Endothelial cell of umbilical vein (primary cell): ENCODE data around the gene SNRPD2. TPM values are rescaled to one million over a fixed set of nuclear protein-coding genes. Genes with fewer than 3 reads are reported as not detected.

Experiments
- BruUV-seq: library from RNA; stranded (reverse); fragments of 400-500 nt; replicated peaks from 2 replicates; lab custom pipeline; 2021; lab: Mats Ljungman, UMichigan
- CTCF ChIA-PET: fragments of 300-600, 350-600 bp; sonication (Branson Sonifier 250); formaldehyde crosslinking; loops from one replicate; lab custom pipeline; 2021; ENCODE audit warnings: antibody characterized with exemption, inconsistent platforms; lab: Charles Lee
- POLR2A ChIA-PET: fragments of 300-600, 350-600 bp; sonication (Branson Sonifier 250); formaldehyde crosslinking; loops from one replicate; lab custom pipeline; 2021; ENCODE audit warnings: antibody characterized with exemption, inconsistent platforms; lab: Charles Lee
- DNase-seq: peaks from one replicate; pipeline ENCODE4 v3.0.0-alpha.2; 2011; ENCODE audit warnings: low read depth, low spot score
- FAIRE-seq: peaks from 2 replicates; lab custom pipeline; 2011; peaks lifted over from hg19 to GRCh38; lab: Jason Lieb, UNC
- H2AFZ ChIP-seq: 2 replicates; pipeline ENCODE4 v1.6.0; 2012; ENCODE audit warnings: low read depth, low read length, control low read depth, inconsistent platforms
- H3K27ac ChIP-seq: 2 replicates; pipeline ENCODE4 v1.5.1; 2011; ENCODE audit warnings: low read depth, mild to moderate bottlenecking, control low read depth, low read length, moderate library complexity; ENCODE audit not compliant: insufficient read depth
- H3K27me3 ChIP-seq, 2 experiments: 2 replicates each; pipeline versions ENCODE4 v1.6.0 to v1.6.1; 2011; ENCODE audit warnings: low read length in 2 of 2, mixed read lengths in 1 of 2; ENCODE audit not compliant: control insufficient read depth in 2 of 2, insufficient read depth in 2 of 2
- H3K36me3 ChIP-seq, 2 experiments: 2 replicates in 1 of 2; 3 replicates in 1 of 2; pipeline ENCODE4 v1.5.1; 2011; ENCODE audit warnings: low read length in 2 of 2, mild to moderate bottlenecking in 1 of 2, moderate library complexity in 1 of 2; ENCODE audit not compliant: control insufficient read depth in 2 of 2, insufficient read depth in 2 of 2; ENCODE audit errors: extremely low read depth in 1 of 2
- H3K4me1 ChIP-seq: 3 replicates; pipeline ENCODE4 v1.5.1; 2011; ENCODE audit warnings: mild to moderate bottlenecking, low read length; ENCODE audit not compliant: control insufficient read depth, insufficient read depth; ENCODE audit errors: extremely low read depth
- H3K4me2 ChIP-seq: 2 replicates; pipeline ENCODE4 v1.6.1; 2011; ENCODE audit warnings: low read length, control low read depth, mixed read lengths; ENCODE audit not compliant: insufficient read depth
- H3K4me3 ChIP-seq, 3 experiments: fragments of 200-600 bp in 1 of 3; sonication (generic), shearing (Covaris generic) in 1 of 3; replicated peaks in 1 of 3; 2 replicates each; pipeline ENCODE4 v1.5.1; 2011 to 2016; ENCODE audit warnings: control low read depth in 3 of 3, low read length in 3 of 3, mild to moderate bottlenecking in 2 of 3, inconsistent platforms in 1 of 3, low read depth in 1 of 3, moderate library complexity in 1 of 3; ENCODE audit not compliant: insufficient read depth in 1 of 3
- H3K79me2 ChIP-seq: 2 replicates; pipeline ENCODE4 v1.6.0; 2012; ENCODE audit warnings: low read length, inconsistent platforms; ENCODE audit not compliant: control insufficient read depth, insufficient read depth
- H3K9ac ChIP-seq: replicated peaks from 2 replicates; pipeline ENCODE3; 2011; ENCODE audit warnings: low read length, control low read depth; ENCODE audit not compliant: insufficient read depth; ENCODE audit errors: extremely low read depth
- H3K9me1 ChIP-seq: replicated peaks from 3 replicates; pipeline ENCODE4 v1.6.0; 2011; ENCODE audit warnings: mild to moderate bottlenecking, low read length; ENCODE audit not compliant: control insufficient read depth, insufficient read depth; ENCODE audit errors: extremely low read depth
- H3K9me3 ChIP-seq: replicated peaks from 2 replicates; pipeline ENCODE4 v1.5.1; 2012; ENCODE audit warnings: low read length, inconsistent platforms; ENCODE audit not compliant: control insufficient read depth, insufficient read depth
- H4K20me1 ChIP-seq: replicated peaks from 2 replicates; pipeline ENCODE3; 2011; ENCODE audit warnings: mild to moderate bottlenecking, low read length; ENCODE audit not compliant: control insufficient read depth, insufficient read depth; ENCODE audit errors: extremely low read depth
- CTCF ChIP-seq, 2 donors: IDR thresholded peaks; 1 replicate in 1 of 2; 2 replicates in 1 of 2; pipeline ENCODE4 v1.5.1; 2011; ENCODE audit warnings: low read length in 2 of 2, mild to moderate bottlenecking in 2 of 2, moderate library complexity in 2 of 2, control low read depth in 1 of 2, inconsistent platforms in 1 of 2, low read depth in 1 of 2; ENCODE audit not compliant: insufficient read depth in 1 of 2; ENCODE audit errors: extremely low read depth in 1 of 2
- EZH2 ChIP-seq: IDR thresholded peaks from 2 replicates; pipeline ENCODE4 v1.6.1; 2012; ENCODE audit warnings: borderline replicate concordance, low read depth, mild to moderate bottlenecking, moderate library complexity, low read length, inconsistent platforms; ENCODE audit not compliant: severe bottlenecking
- FOS ChIP-seq: IDR thresholded peaks from 2 replicates; pipeline ENCODE4 v1.6.1; 2011; ENCODE audit warnings: mild to moderate bottlenecking, low read length, moderate library complexity, borderline replicate concordance; ENCODE audit not compliant: insufficient read depth
- GATA2 ChIP-seq: IDR thresholded peaks from 2 replicates; pipeline ENCODE4 v1.7.0; 2011; ENCODE audit warnings: low read depth, mild to moderate bottlenecking, moderate library complexity, mixed read lengths, low read length; ENCODE audit not compliant: insufficient read length, insufficient read depth
- JUN ChIP-seq: IDR thresholded peaks from 2 replicates; pipeline ENCODE4 v1.6.1; 2011; ENCODE audit warnings: borderline replicate concordance, low read depth; ENCODE audit not compliant: insufficient read length, insufficient read depth
- MAX ChIP-seq: IDR thresholded peaks from 2 replicates; pipeline ENCODE4 v1.6.1; 2011; ENCODE audit not compliant: insufficient read depth, insufficient read length
- MYC ChIP-seq: IDR thresholded peaks from one replicate; pipeline ENCODE4 v1.6.1; 2011; ENCODE audit warnings: mild to moderate bottlenecking, low read depth, low read length
- POLR2A ChIP-seq: IDR thresholded peaks from 2 replicates; pipeline ENCODE4 v1.6.1; 2012; ENCODE audit warnings: low read depth, mild to moderate bottlenecking, control low read depth, low read length
- POLR2AphosphoS5 ChIP-seq: IDR thresholded peaks from 2 replicates; pipeline ENCODE4 v1.6.1; 2012; ENCODE audit warnings: low read depth, mild to moderate bottlenecking, control low read depth, low read length, moderate library complexity; ENCODE audit not compliant: insufficient read depth
- dilution Hi-C: fragments of 300-500 bp; cut with MboI; formaldehyde crosslinking; loops from one replicate; pipeline ENCODE4 v1.15.0; 2019; ENCODE audit warnings: low sequenced_read_pairs; ENCODE audit not compliant: extremely low pct_ligation_motif_present
- intact Hi-C: fragments of 100-400 bp; cut with micrococcal nuclease; formaldehyde crosslinking; loops from one replicate; pipeline ENCODE4 v1.10.0; 2022
- polyA plus RNA-seq, 4 experiments: library from polyadenylated mRNA; depleted of rRNA in 3 of 4; stranded (reverse) in 3 of 4; unstranded in 1 of 4; fragments of >200 nt; gene quantifications; 2 replicates each; pipeline versions ENCODE4 v1.2.1 to v1.2.3, GENCODE V29; 2011 to 2012; ENCODE audit warnings: missing spikeins in 1 of 4
- total RNA-seq: library from RNA; stranded (reverse); gene quantifications from 2 replicates; pipeline ENCODE4 v1.2.3, GENCODE V29; 2021

Gene SNRPD2
- total and polyA plus RNA-seq, 2 donors (not counting 3 experiments of a cell fraction or from before 2014, with no cell fraction given), result 512 to 519 TPM

GRCh38 chr19:45670670-45671453 lies 20.9 kb downstream of the SNRPD2 start:
- Histone ChIP-seq H3K79me2 (no peaks in the 10 kb centered on the region), H3K27ac (no peak overlapping the region), H3K4me1 (peaks cover 4% of the 10 kb centered on the region), H3K36me3 (no peaks in the 10 kb centered on the region), H3K27me3 (peaks cover 26 to 28% of the 10 kb centered on the region in 2 experiments), H3K4me2 (no peak overlapping the region), H3K4me3 (no peak overlapping the region), H2AFZ (peak overlapping the region; percentile 46), H4K20me1 (no peaks in the 10 kb centered on the region), H3K9me3 (no peaks in the 10 kb centered on the region), H3K9ac (no peak overlapping the region), H3K9me1 (no peaks in the 10 kb centered on the region)
- FAIRE-seq, result peak; percentile 68
- TF ChIP-seq FOS, result no peak
- no peak for TF ChIP-seq MAX
- no peak for TF ChIP-seq JUN
- no peak for TF ChIP-seq CTCF (IDR thresholded peaks at IDR 0.05; ENCODE audit: extremely low read depth in 1 of 2, insufficient read depth in 1 of 2, low read depth in 1 of 2, low read length in 2 of 2)
- TF ChIP-seq EZH2, result no peak
- no peak for TF ChIP-seq GATA2
- TF ChIP-seq MYC, result no peak
- no peak for TF ChIP-seq POLR2A
- TF ChIP-seq POLR2AphosphoS5, result no peak
- no TSS peak for BruUV-seq
- POLR2A ChIA-PET, result no interaction called here
- intact Hi-C loops (no loop called here), dilution Hi-C loops (no loop called here)
- DNase-seq, result peak; percentile 65
- CTCF ChIA-PET, result interaction anchor here (0.6 to 1.8 kb wide), 5 partner anchors 10 to 98 kb away, joined by 3 to 7 read pairs (median 4); partner anchors contain the start of genes QPCTL and SIX5
